Parathyroid adenoma (tissue), 2 donors: ENCODE data around the gene SMIM32.

Experiments
- H2AFZ ChIP-seq: fragments of 300-600 bp; sonication (generic); one replicate; pipeline ENCODE4 v1.7.0; 2017; ENCODE audit warnings: antibody characterized with exemption, mild to moderate bottlenecking
- H3K27ac ChIP-seq: fragments of 300-600 bp; sonication (generic); one replicate; pipeline ENCODE4 v1.7.0; 2017
- H3K27me3 ChIP-seq: fragments of 300-600 bp; sonication (generic); one replicate; pipeline ENCODE4 v1.7.0; 2017; ENCODE audit warnings: low read length; ENCODE audit not compliant: control insufficient read depth, insufficient read depth
- H3K36me3 ChIP-seq: fragments of 300-600 bp; sonication (generic); one replicate; pipeline ENCODE4 v1.7.0; 2017; ENCODE audit warnings: low read length; ENCODE audit not compliant: control insufficient read depth, insufficient read depth
- H3K4me1 ChIP-seq: fragments of 300-600 bp; sonication (generic); one replicate; pipeline ENCODE4 v1.7.0; 2017; ENCODE audit warnings: control low read depth
- H3K4me2 ChIP-seq: fragments of 300-600 bp; sonication (generic); one replicate; pipeline ENCODE4 v1.7.0; 2017; ENCODE audit warnings: low read length
- H3K4me3 ChIP-seq: fragments of 300-600 bp; sonication (generic); one replicate; pipeline ENCODE4 v1.7.0; 2017; ENCODE audit warnings: low read depth, low read length
- H3K79me2 ChIP-seq: fragments of 300-600 bp; sonication (generic); one replicate; pipeline ENCODE4 v1.7.0; 2017; ENCODE audit warnings: control low read depth
- H3K9ac ChIP-seq: fragments of 300-600 bp; sonication (generic); one replicate; pipeline ENCODE4 v1.7.0; 2017; ENCODE audit warnings: mild to moderate bottlenecking
- H3K9me3 ChIP-seq: fragments of 300-600 bp; sonication (generic); one replicate; pipeline ENCODE4 v1.7.0; 2017; ENCODE audit warnings: low read length; ENCODE audit not compliant: control insufficient read depth
- TF ChIP-seq, protein P1 (sequence below): fragments of 300-600 bp; sonication (generic); IDR thresholded peaks from one replicate; pipeline ENCODE4 v1.7.0; 2017; ENCODE audit warnings: antibody characterized with exemption, mild to moderate bottlenecking
- donor health status: primary hyperparathyroidism.

Gene SMIM32

GRCh38 chr5:136201870-136202269, 8.9 kb upstream of the SMIM32 start:
- TF ChIP-seq, protein P1, sequence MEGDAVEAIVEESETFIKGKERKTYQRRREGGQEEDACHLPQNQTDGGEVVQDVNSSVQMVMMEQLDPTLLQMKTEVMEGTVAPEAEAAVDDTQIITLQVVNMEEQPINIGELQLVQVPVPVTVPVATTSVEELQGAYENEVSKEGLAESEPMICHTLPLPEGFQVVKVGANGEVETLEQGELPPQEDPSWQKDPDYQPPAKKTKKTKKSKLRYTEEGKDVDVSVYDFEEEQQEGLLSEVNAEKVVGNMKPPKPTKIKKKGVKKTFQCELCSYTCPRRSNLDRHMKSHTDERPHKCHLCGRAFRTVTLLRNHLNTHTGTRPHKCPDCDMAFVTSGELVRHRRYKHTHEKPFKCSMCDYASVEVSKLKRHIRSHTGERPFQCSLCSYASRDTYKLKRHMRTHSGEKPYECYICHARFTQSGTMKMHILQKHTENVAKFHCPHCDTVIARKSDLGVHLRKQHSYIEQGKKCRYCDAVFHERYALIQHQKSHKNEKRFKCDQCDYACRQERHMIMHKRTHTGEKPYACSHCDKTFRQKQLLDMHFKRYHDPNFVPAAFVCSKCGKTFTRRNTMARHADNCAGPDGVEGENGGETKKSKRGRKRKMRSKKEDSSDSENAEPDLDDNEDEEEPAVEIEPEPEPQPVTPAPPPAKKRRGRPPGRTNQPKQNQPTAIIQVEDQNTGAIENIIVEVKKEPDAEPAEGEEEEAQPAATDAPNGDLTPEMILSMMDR, result no peak
- Histone ChIP-seq H3K79me2 (no peaks in the 10 kb centered on the region), H3K9me3 (no peaks in the 10 kb centered on the region), H3K4me3 (no peak overlapping the region), H3K36me3 (no peaks in the 10 kb centered on the region), H3K4me1 (no peaks in the 10 kb centered on the region), H2AFZ (no peak overlapping the region), H3K4me2 (no peak overlapping the region), H3K27ac (no peak overlapping the region), H3K9ac (no peak overlapping the region), H3K27me3 (no peaks in the 10 kb centered on the region)

GRCh38 chr5:136200761-136201160, 7.8 kb upstream of the SMIM32 start:
- H3K4me1 ChIP-seq, result no peaks in the 10 kb centered on the region
- H3K36me3 ChIP-seq, result no peaks in the 10 kb centered on the region
- H2AFZ ChIP-seq, result no peak overlapping the region
- no peaks in the 10 kb centered on the region for H3K9me3 ChIP-seq
- H3K27me3 ChIP-seq, result no peaks in the 10 kb centered on the region
- no peak overlapping the region for H3K4me2 ChIP-seq
- no peak overlapping the region for H3K27ac ChIP-seq
- TF ChIP-seq, protein P1, result no peak
- no peaks in the 10 kb centered on the region for H3K79me2 ChIP-seq
- H3K4me3 ChIP-seq, result no peak overlapping the region
- H3K9ac ChIP-seq, result no peak overlapping the region

DNA sequence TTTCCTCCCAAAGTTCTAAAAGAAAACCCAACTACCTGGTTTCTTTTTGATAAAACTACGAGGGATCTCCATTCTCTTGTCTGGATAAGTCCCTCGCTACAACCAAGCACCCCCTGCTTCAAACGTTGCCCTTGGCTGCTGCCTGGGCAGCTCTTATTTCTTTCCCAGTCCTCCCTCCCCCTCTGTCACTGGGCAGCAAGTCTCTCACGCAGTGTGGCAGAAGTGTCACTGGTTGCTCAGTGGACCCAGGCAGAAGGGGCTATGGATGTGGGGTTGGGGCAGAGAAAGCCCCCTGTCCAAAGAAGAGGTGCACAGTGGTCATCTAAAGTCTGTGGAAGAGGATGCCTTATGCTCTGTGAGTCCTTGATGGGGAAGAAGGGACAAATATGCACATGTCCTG, 7.2 kb upstream of the SMIM32 start:
- no peaks in the 10 kb centered on the region for H3K4me1 ChIP-seq
- no peak overlapping the region for H3K9ac ChIP-seq
- no peaks in the 10 kb centered on the region for H3K9me3 ChIP-seq
- no peak overlapping the region for H3K4me2 ChIP-seq
- no peak overlapping the region for H3K4me3 ChIP-seq
- H2AFZ ChIP-seq, result no peak overlapping the region
- TF ChIP-seq, protein P1, result no peak
- no peaks in the 10 kb centered on the region for H3K27me3 ChIP-seq
- H3K27ac ChIP-seq, result no peak overlapping the region
- H3K79me2 ChIP-seq, result no peaks in the 10 kb centered on the region
- H3K36me3 ChIP-seq, result no peaks in the 10 kb centered on the region

- H3K4me1 ChIP-seq, result no peaks in the 10 kb centered on the region
- no peaks in the 10 kb centered on the region for H3K36me3 ChIP-seq
- H3K9me3 ChIP-seq, result no peaks in the 10 kb centered on the region
- H3K4me2 ChIP-seq, result no peak overlapping the region
- no peak overlapping the region for H3K9ac ChIP-seq
- H3K79me2 ChIP-seq, result no peaks in the 10 kb centered on the region
- no peak overlapping the region for H3K4me3 ChIP-seq
- H2AFZ ChIP-seq, result no peak overlapping the region
- TF ChIP-seq, protein P1, result no peak
- no peaks in the 10 kb centered on the region for H3K27me3 ChIP-seq
- H3K27ac ChIP-seq, result no peak overlapping the region
Measured at GRCh38 chr5:136199408-136199807, 6.4 kb upstream of the SMIM32 start.

DNA sequence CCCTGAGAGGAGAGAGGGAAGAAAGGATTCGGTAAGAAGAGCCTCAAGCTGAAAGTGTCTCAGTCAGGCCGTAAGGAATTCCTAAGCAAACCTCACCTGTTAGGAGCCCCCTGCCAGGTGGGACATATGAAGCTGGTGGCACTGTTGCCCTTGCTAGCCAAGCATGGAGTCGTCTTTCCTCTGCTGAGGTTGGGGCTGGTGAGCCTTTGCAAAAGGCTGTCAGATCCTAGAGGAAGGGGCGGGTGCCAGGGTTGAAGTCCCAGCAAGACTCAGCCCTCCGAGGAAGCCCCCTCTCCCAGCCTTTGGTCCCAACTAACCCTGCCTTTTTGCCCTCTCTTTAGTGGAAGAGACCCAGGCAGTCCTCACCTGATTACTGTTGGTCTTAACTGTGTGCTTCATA, 5.5 kb upstream of the SMIM32 start:
- no peak overlapping the region for H3K4me3 ChIP-seq
- H2AFZ ChIP-seq, result no peak overlapping the region
- H3K9me3 ChIP-seq, result no peaks in the 10 kb centered on the region
- H3K4me2 ChIP-seq, result no peak overlapping the region
- H3K27ac ChIP-seq, result no peak overlapping the region
- H3K9ac ChIP-seq, result no peak overlapping the region
- TF ChIP-seq, protein P1, result no peak
- no peaks in the 10 kb centered on the region for H3K79me2 ChIP-seq
- no peaks in the 10 kb centered on the region for H3K4me1 ChIP-seq
- no peaks in the 10 kb centered on the region for H3K27me3 ChIP-seq
- H3K36me3 ChIP-seq, result no peaks in the 10 kb centered on the region
